Heart left ventricle (tissue), 16 donors: ENCODE results near the gene REELD1. TPM values are rescaled to one million over a fixed set of nuclear protein-coding genes. Genes with fewer than 3 reads are reported as not detected.

Source experiments
- ATAC-seq, 4 donors: fragments of 200-7000 bp; cut with Tn5 transposase; one replicate each; pipeline ENCODE4 v1.9.1; 2020 to 2022; ENCODE audit warnings: moderate library complexity in 4 of 4, mild to moderate bottlenecking in 3 of 4, moderate number of reproducible peaks in 1 of 4
- DNase-seq, 5 donors: peaks; one replicate each; pipeline ENCODE4 v3.0.0-alpha.2; 2020
- H3K27ac ChIP-seq, 12 donors: fragments of 200-600 bp; sonication (generic) in 4 of 12; one replicate each; pipeline versions ENCODE4 v1.5.0 to v1.8.0; 2016 to 2022; ENCODE audit warnings: mild to moderate bottlenecking in 2 of 12
- H3K27me3 ChIP-seq, 9 donors: fragments of 200-600 bp; sonication (generic) in 2 of 9; one replicate each; pipeline versions ENCODE4 v1.5.1 to v1.8.0; 2016 to 2022; ENCODE audit warnings: mild to moderate bottlenecking in 3 of 9
- H3K36me3 ChIP-seq, 9 donors: fragments of 200-600 bp; sonication (generic) in 2 of 9; one replicate each; pipeline versions ENCODE4 v1.5.0 to v1.8.0; 2018 to 2022; ENCODE audit warnings: mild to moderate bottlenecking in 2 of 9
- H3K4me1 ChIP-seq, 12 donors: fragments of 200-600 bp; sonication (generic) in 4 of 12; one replicate each; pipeline versions ENCODE4 v1.5.0 to v1.8.0; 2016 to 2022; ENCODE audit warnings: mild to moderate bottlenecking in 3 of 12
- H3K4me3 ChIP-seq, 12 donors: fragments of 200-600 bp; sonication (generic) in 4 of 12; one replicate each; pipeline versions ENCODE4 v1.5.0 to v1.8.0; 2017 to 2022; ENCODE audit warnings: mild to moderate bottlenecking in 9 of 12, moderate library complexity in 4 of 12
- H3K9me3 ChIP-seq, 12 donors: fragments of 200-600 bp; sonication (generic) in 4 of 12; one replicate each; pipeline versions ENCODE4 v1.5.0 to v1.8.0; 2016 to 2022; ENCODE audit warnings: mild to moderate bottlenecking in 1 of 12
- POLR2A ChIP-seq, 2 donors: fragments of 450-650 bp; IDR thresholded peaks; one replicate each; pipeline ENCODE4 v1.6.1; 2017; ENCODE audit warnings: antibody characterized with exemption in 2 of 2, mild to moderate bottlenecking in 2 of 2, moderate library complexity in 2 of 2
- WGBS, 4 donors: extraction: QIAGEN DNeasy Blood & Tissue Kit in 2 of 4; methylation state at CpG; one replicate each; pipeline versions ENCODE4 v1.1.5 to v1.1.7; 2013 to 2018; 5-methylcytosine and 5-hydroxymethylcytosine counted together
- intact Hi-C, 10 donors: fragments of 100-400 bp; cut with DNase I; formaldehyde crosslinking; loops; one replicate each; pipeline versions ENCODE4 v1.11.1 to v1.14.2; 2022
- polyA plus RNA-seq, 2 donors: library from polyadenylated mRNA; stranded (reverse); fragments of 200-250 nt; gene quantifications; one replicate each; pipeline ENCODE4 v1.2.3, GENCODE V29; 2013
- total RNA-seq, 9 donors: library from RNA; depleted of rRNA in 2 of 9; stranded (reverse); fragments of >200 nt in 2 of 9; fragmentation: NEBNext Ultra II Directional in 3 of 9; extraction: Animal tissue kit (Norgen Biotek cat#: 25700) in 3 of 9; gene quantifications; one replicate each; pipeline versions ENCODE4 v1.1.0 to v1.2.4, GENCODE V29; 2016 to 2023
- TF ChIP-seq, protein P1 (sequence below), 12 donors: fragments of 200-600 bp; sonication (generic) in 4 of 12; IDR thresholded peaks; one replicate each; pipeline versions ENCODE4 v1.5.0 to v1.8.0; 2018 to 2022; ENCODE audit warnings: antibody characterized with exemption in 12 of 12, mild to moderate bottlenecking in 5 of 12
- donor health status: ischemic (EF 13 %, LVEDD 7.1; RV severe dilation, severe dysfunction).
- donor health status: healthy with polysubstance abuse.
- donor health status: DM: no; HTN: yes; CAD: no.
- donor health status: DM: no; HTN: no; CAD: no.
- donor health status: ischemic (EF 25% LVEDD 6.9; RV normal size, moderate dysfunction).
- donor health status: ischemic (EF 25% LVEDD 5.7; RV mildly dilated, moderate dysfunction).
- donor health status: healthy.
- donor health status: DM: yes; HTN: yes; CAD: no.
- donor health status: ischemic (EF 35%, LVEDD 5.7; RV mildly dilated, moderate dysfunction).
- donor health status: nonischemic (EF 11% LVEDD 7.7; RV severe dilation, severe dysfunction).
- donor health status: DM: yes; HTN: yes; CAD: no.
- donor health status: PGD.
- donor health status: ischemic (EF 29% LVEDD 5.4; RV normal size, mild dysfunction).
- donor health status: nonischemic (EF 23%, LVEDD 6.1; RV moderate dilation, normal function).

The REELD1 gene
- total and polyA plus RNA-seq, 11 donors = 0.04 to 0.84 (median 0.21) TPM; not detected in 5

GRCh38 chr4:146271466-146271865 lies 57.1 kb downstream of the REELD1 start:
- Histone ChIP-seq H3K36me3 (no peaks in the 10 kb centered on the region), H3K4me1 (peaks cover 0 to 11% (median 0%) of the 10 kb centered on the region in 12 donors), H3K27ac (no peak overlapping the region), H3K9me3 (no peaks in the 10 kb centered on the region), H3K27me3 (no peaks in the 10 kb centered on the region), H3K4me3 (no peak overlapping the region)
- no peak for TF ChIP-seq POLR2A (IDR thresholded peaks at IDR 0.05)
- TF ChIP-seq, protein P1, sequence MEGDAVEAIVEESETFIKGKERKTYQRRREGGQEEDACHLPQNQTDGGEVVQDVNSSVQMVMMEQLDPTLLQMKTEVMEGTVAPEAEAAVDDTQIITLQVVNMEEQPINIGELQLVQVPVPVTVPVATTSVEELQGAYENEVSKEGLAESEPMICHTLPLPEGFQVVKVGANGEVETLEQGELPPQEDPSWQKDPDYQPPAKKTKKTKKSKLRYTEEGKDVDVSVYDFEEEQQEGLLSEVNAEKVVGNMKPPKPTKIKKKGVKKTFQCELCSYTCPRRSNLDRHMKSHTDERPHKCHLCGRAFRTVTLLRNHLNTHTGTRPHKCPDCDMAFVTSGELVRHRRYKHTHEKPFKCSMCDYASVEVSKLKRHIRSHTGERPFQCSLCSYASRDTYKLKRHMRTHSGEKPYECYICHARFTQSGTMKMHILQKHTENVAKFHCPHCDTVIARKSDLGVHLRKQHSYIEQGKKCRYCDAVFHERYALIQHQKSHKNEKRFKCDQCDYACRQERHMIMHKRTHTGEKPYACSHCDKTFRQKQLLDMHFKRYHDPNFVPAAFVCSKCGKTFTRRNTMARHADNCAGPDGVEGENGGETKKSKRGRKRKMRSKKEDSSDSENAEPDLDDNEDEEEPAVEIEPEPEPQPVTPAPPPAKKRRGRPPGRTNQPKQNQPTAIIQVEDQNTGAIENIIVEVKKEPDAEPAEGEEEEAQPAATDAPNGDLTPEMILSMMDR (IDR thresholded peaks at IDR 0.05) = no peak
- ATAC-seq = no peak
- DNase-seq = no peak
- WGBS, 4 donors = 98 to 99% (median 99%) methylated on average over 3 of the region's 3 CpGs
- intact Hi-C loops = no loop called here

- ATAC-seq (no peak), DNase-seq (no peak)
- no peak overlapping the region for H3K4me3 ChIP-seq
- TF ChIP-seq, protein P1 (IDR thresholded peaks at IDR 0.05) = no peak
- TF ChIP-seq POLR2A (IDR thresholded peaks at IDR 0.05) = no peak
- no peaks in the 10 kb centered on the region for H3K9me3 ChIP-seq
- H3K4me1 ChIP-seq = peaks cover 0 to 11% (median 0%) of the 10 kb centered on the region in 12 donors
- no peaks in the 10 kb centered on the region for H3K36me3 ChIP-seq
- intact Hi-C loops = no loop called here
- 88 to 97% (median 95%) methylated on average over 5 of the region's 5 CpGs for WGBS, 4 donors
- no peaks in the 10 kb centered on the region for H3K27me3 ChIP-seq
- H3K27ac ChIP-seq = no peak overlapping the region
Observed at GRCh38 chr4:146273204-146273901, 59.0 kb downstream of the REELD1 start.

DNA sequence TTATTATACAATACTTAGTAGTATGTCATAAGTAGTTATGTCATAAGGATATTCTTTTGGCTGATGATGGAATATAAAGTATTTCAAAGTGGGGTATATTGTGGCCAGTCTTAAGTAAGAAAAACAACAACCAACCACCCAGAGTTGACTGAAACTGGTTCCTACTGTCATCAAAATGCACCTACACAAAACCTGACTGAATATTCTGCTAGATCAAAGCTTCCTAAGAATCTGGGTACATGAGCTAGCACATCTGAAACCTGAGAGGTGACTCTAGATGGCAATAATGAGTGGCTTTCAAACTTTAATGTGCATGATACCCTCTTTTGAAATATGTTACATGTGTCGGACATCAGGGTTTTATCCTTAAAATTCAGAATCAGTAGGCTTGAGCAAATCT lies 60.4 kb downstream of the REELD1 start:
- no peak for TF ChIP-seq POLR2A (IDR thresholded peaks at IDR 0.05)
- TF ChIP-seq, protein P1 (IDR thresholded peaks at IDR 0.05) = no peak

GRCh38 chr4:146275370-146275769 lies 61.0 kb downstream of the REELD1 start:
- Histone ChIP-seq H3K9me3 (no peaks in the 10 kb centered on the region), H3K27me3 (no peaks in the 10 kb centered on the region), H3K27ac (no peak overlapping the region), H3K36me3 (no peaks in the 10 kb centered on the region), H3K4me3 (no peak overlapping the region), H3K4me1 (peaks cover 0 to 13% (median 6%) of the 10 kb centered on the region in 12 donors)
- DNase-seq (no peak), ATAC-seq (peak in 3 of 4 donors; percentile 20 to 50 (median 45))
- intact Hi-C loops = no loop called here
- TF ChIP-seq POLR2A (IDR thresholded peaks at IDR 0.05) = no peak
- TF ChIP-seq, protein P1 (IDR thresholded peaks at IDR 0.05) = no peak

More for the DNA sequence above, 60.4 kb downstream of the REELD1 start:
- DNase-seq (no peak), ATAC-seq (no peak)
- Histone ChIP-seq H3K27ac (no peak overlapping the region), H3K36me3 (no peaks in the 10 kb centered on the region), H3K9me3 (no peaks in the 10 kb centered on the region), H3K4me3 (no peak overlapping the region), H3K4me1 (peaks cover 0 to 17% (median 6%) of the 10 kb centered on the region in 12 donors), H3K27me3 (no peaks in the 10 kb centered on the region)
- intact Hi-C loops = no loop called here
- 95 to 100% (median 96%) methylated on average over 1 of the region's 1 CpG for WGBS, 4 donors
